ENCODE results near the gene SENP7.

SENP7 gene

GRCh38 chr3:101461451-101461850, 51.6 kb downstream of the SENP7 start:
- no peak overlapping the region for H3K4me3 ChIP-seq (ENCODE audit: low read depth, low read length, poor library complexity, severe bottlenecking)
- peaks cover 9% of the 10 kb centered on the region for H3K4me1 ChIP-seq (ENCODE audit: insufficient read depth, low read length, severe bottlenecking)
- no peaks in the 10 kb centered on the region for H4K20me1 ChIP-seq (ENCODE audit: insufficient read depth, low read length)
- TF ChIP-seq CTCF (IDR thresholded peaks at IDR 0.05; ENCODE audit: low read length) = no peak
- no peak for TF ChIP-seq EZH2 (IDR thresholded peaks at IDR 0.05; ENCODE audit: borderline replicate concordance, low read length)
- H2AFZ ChIP-seq (ENCODE audit: low read length) = no peak overlapping the region
- H3K9ac ChIP-seq (ENCODE audit: low read length) = no peak overlapping the region
- H3K36me3 ChIP-seq (ENCODE audit: insufficient read depth, low read length) = peaks cover 22% of the 10 kb centered on the region
- H3K79me2 ChIP-seq (ENCODE audit: insufficient read depth, low read length) = peaks cover 17% of the 10 kb centered on the region
- H3K9me3 ChIP-seq (ENCODE audit: low read length) = peaks cover 5% of the 10 kb centered on the region; the same call in 1 of the 2 replicates
- H3K27me3 ChIP-seq (ENCODE audit: insufficient read depth, low read length) = no peaks in the 10 kb centered on the region
- no peak overlapping the region for H3K4me2 ChIP-seq (ENCODE audit: low read length)
- no peak overlapping the region for H3K27ac ChIP-seq (ENCODE audit: low read depth, low read length, poor library complexity, severe bottlenecking)
- H3K9me2 ChIP-seq (ENCODE audit: low read depth, low read length) = no peaks in the 10 kb centered on the region
- no peaks in the 10 kb centered on the region for H3F3A ChIP-seq (ENCODE audit: insufficient read depth, low read length)

GRCh38 chr3:101458387-101458786, 54.6 kb downstream of the SENP7 start:
- H3K27me3 ChIP-seq (ENCODE audit: insufficient read depth, low read length) = no peaks in the 10 kb centered on the region
- no peaks in the 10 kb centered on the region for H4K20me1 ChIP-seq (ENCODE audit: insufficient read depth, low read length)
- H3K27ac ChIP-seq (ENCODE audit: low read depth, low read length, poor library complexity, severe bottlenecking) = no peak overlapping the region
- TF ChIP-seq EZH2 (IDR thresholded peaks at IDR 0.05; ENCODE audit: borderline replicate concordance, low read length) (no peak), CTCF (IDR thresholded peaks at IDR 0.05; ENCODE audit: low read length) (no peak)
- H3K36me3 ChIP-seq (ENCODE audit: insufficient read depth, low read length) = peaks cover 34% of the 10 kb centered on the region
- no peak overlapping the region for H2AFZ ChIP-seq (ENCODE audit: low read length)
- no peak overlapping the region for H3K4me2 ChIP-seq (ENCODE audit: low read length)
- H3K4me1 ChIP-seq (ENCODE audit: insufficient read depth, low read length, severe bottlenecking) = no peaks in the 10 kb centered on the region
- H3K9me3 ChIP-seq (ENCODE audit: low read length) = peaks cover 5% of the 10 kb centered on the region; the same call in 1 of the 2 replicates
- H3K79me2 ChIP-seq (ENCODE audit: insufficient read depth, low read length) = 0 out of 2 replicates have a peak, but pooled peaks cover 5% of the 10 kb centered on the region
- peaks cover 4% of the 10 kb centered on the region; the same call in 1 of the 2 replicates for H3F3A ChIP-seq (ENCODE audit: insufficient read depth, low read length)
- H3K4me3 ChIP-seq (ENCODE audit: low read depth, low read length, poor library complexity, severe bottlenecking) = no peak overlapping the region
- H3K9me2 ChIP-seq (ENCODE audit: low read depth, low read length) = no peaks in the 10 kb centered on the region
- no peak overlapping the region for H3K9ac ChIP-seq (ENCODE audit: low read length)

GRCh38 chr3:101454629-101455028, 58.4 kb downstream of the SENP7 start:
- H3F3A ChIP-seq (ENCODE audit: insufficient read depth, low read length) = peaks cover 4% of the 10 kb centered on the region; the same call in 1 of the 2 replicates

More at GRCh38 chr3:101454629-101455028, 58.4 kb downstream of the SENP7 start:
- Histone ChIP-seq H3K4me3 (ENCODE audit: low read depth, low read length, poor library complexity, severe bottlenecking) (no peak overlapping the region), H3K9ac (ENCODE audit: low read length) (no peak overlapping the region), H4K20me1 (ENCODE audit: insufficient read depth, low read length) (no peaks in the 10 kb centered on the region), H3K27me3 (ENCODE audit: insufficient read depth, low read length) (no peaks in the 10 kb centered on the region), H3K4me1 (ENCODE audit: insufficient read depth, low read length, severe bottlenecking) (no peaks in the 10 kb centered on the region), H3K4me2 (ENCODE audit: low read length) (no peak overlapping the region), H3K36me3 (ENCODE audit: insufficient read depth, low read length) (peaks cover 21% of the 10 kb centered on the region), H3K27ac (ENCODE audit: low read depth, low read length, poor library complexity, severe bottlenecking) (no peak overlapping the region), H3K9me3 (ENCODE audit: low read length) (no peaks in the 10 kb centered on the region), H3K9me2 (ENCODE audit: low read depth, low read length) (no peaks in the 10 kb centered on the region), H3K79me2 (ENCODE audit: insufficient read depth, low read length) (no peaks in the 10 kb centered on the region), H2AFZ (ENCODE audit: low read length) (no peak overlapping the region)
- TF ChIP-seq CTCF (IDR thresholded peaks at IDR 0.05; ENCODE audit: low read length) (no peak), EZH2 (IDR thresholded peaks at IDR 0.05; ENCODE audit: borderline replicate concordance, low read length) (no peak)
